Chondrocyte (in vitro differentiated cells): ENCODE results near the gene PPP1R14B. TPM values are rescaled to one million over a fixed set of nuclear protein-coding genes. Genes with fewer than 3 reads are reported as not detected.

Source experiments
- DNase-seq: peaks from one replicate; pipeline ENCODE4 v3.0.0; 2021; ENCODE audit warnings: mixed read lengths, low spot score
- H3K27ac Mint-ChIP-seq: one replicate; pipeline ENCODE4 v1.8.0; 2021; ENCODE audit warnings: mild to moderate bottlenecking, moderate library complexity, mixed read lengths; ENCODE audit not compliant: unreplicated experiment
- H3K27me3 Mint-ChIP-seq: 2 replicates; pipeline ENCODE4 v1.8.0; 2021; ENCODE audit warnings: low read depth, mixed read lengths
- H3K36me3 Mint-ChIP-seq: 2 replicates; pipeline ENCODE4 v1.8.0; 2021; ENCODE audit warnings: low read depth, mixed read lengths
- H3K4me1 Mint-ChIP-seq: 2 replicates; pipeline ENCODE4 v1.8.0; 2021; ENCODE audit warnings: low read depth, mild to moderate bottlenecking, mixed read lengths
- H3K4me3 Mint-ChIP-seq: one replicate; pipeline ENCODE4 v1.8.0; 2021; ENCODE audit warnings: mild to moderate bottlenecking, moderate library complexity, mixed read lengths; ENCODE audit not compliant: unreplicated experiment
- H3K9me3 Mint-ChIP-seq: 2 replicates; pipeline ENCODE4 v1.8.0; 2021; ENCODE audit warnings: low read depth, mixed read lengths
- CTCF ChIP-seq: fragments of 200-600 bp; sonication (generic); IDR thresholded peaks from 2 replicates; pipeline ENCODE4 v1.5.0; 2021; ENCODE audit warnings: antibody characterized with exemption, mild to moderate bottlenecking, moderate library complexity
- total RNA-seq: library from RNA; stranded (reverse); gene quantifications from 3 replicates; pipeline ENCODE4 v1.2.1, GENCODE V29; 2021

Gene PPP1R14B
- total RNA-seq, 1 donor from 2014 or later: 322 TPM

DNA sequence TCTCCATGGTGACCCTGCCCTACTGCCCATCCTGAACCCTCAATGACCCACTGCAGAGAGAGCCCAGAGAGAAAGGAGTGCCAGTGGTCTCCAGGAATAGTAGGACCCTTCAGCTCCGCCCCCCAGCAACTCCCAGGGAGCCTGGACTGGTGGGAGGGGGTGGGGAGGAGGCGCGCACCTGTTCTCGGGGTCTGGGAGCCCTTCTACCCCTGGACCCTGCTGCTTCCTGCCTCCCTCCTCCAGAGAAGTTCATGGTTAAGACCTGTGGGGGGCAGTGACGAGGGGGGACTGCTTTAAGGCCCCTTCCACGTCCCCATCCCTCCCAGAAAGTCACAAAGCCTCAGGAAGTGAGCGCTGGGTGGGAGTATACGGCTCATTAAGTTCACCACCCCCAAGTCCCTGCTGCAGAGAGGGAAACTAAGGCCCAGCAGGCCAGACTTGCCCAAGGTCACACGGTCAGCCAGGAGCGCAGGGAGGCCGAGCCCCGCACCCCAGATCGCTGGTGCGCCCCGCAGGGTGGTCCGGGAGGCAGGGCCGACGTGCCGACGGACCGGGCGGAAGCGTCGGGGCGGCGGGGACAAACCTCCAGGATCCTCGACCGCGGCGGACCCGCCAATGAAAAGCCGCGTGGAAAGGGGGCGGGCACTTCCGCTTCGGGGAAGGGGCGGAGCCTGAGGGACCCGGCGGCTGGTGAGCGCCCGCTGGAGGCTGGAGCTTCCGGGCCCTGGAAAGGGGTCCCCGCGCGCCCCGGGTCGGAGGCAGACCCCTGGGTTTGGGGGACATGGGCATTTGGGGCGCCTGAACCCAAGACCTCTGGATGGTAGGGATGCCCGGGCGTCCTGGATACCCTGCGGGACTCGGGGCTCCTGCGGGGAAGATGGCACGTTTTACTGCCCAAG is 20.9 kb downstream of the PPP1R14B start, which contains the start of the genes NUDT22 and TRPT1:
Gene NUDT22 (plus strand): TSS at position 667 of the 899 bp plus-strand sequence. CDS start 379 bp downstream, outside the sequence.
Gene TRPT1 (minus strand): TSS at position 579 of the 899 bp plus-strand sequence. CDS start 326 bp downstream, at position 253.
- Mint-ChIP-seq H3K4me3 (peak within 1 kb of the TSS; percentile 81), H3K9me3 (no peaks in the 10 kb centered on the region), H3K27ac (peak within 1 kb of the TSS; percentile 87), H3K27me3 (no peaks in the 10 kb centered on the region), H3K36me3 (no peaks in the 10 kb centered on the region), H3K4me1 (peaks cover 40% of the 10 kb centered on the region)
- peak; percentile 95 for DNase-seq
- TF ChIP-seq CTCF: peak; percentile 64

DNA sequence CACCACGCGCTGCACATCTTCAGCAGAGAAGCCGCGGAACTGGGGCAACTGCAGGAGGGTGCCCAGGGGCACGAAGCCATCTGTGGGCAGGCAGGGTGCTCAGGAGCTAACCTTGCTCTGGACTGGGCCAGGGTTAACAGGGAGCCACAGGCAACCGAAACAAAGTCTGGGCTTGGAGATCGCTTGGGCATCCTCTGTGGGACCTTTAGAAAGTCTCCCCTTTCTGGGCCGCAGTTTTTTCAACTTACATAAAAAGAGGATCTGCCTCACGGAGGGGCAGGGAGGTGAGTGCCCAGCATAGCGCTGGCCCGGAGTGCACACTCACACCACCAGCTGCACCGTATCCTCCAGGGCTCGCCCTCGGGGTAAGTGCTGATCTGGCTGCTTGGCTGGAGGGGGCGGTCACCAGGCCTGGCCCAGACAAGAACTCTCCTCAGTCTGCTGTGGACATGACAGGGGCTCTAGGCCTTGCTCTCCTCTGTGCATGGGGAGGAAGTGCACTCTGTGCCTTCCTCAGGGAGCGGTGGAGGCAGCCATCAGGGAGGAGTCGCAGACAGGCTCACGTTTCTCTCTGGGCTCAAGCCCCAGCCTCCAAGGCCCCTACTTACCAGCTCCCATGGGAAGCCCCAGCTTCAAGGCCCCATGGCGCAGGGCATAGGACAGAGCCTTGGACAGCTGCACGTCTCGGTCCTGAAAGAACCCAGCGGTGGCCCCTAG is 21.7 kb downstream of the PPP1R14B start:
- no peaks in the 10 kb centered on the region for H3K36me3 Mint-ChIP-seq
- no peak for DNase-seq
- no peak for TF ChIP-seq CTCF
- peak overlapping the region; percentile 81 for H3K4me3 Mint-ChIP-seq
- peak overlapping the region; percentile 63 for H3K27ac Mint-ChIP-seq
- H3K4me1 Mint-ChIP-seq: peaks cover 39% of the 10 kb centered on the region
- no peaks in the 10 kb centered on the region for H3K27me3 Mint-ChIP-seq
- H3K9me3 Mint-ChIP-seq: no peaks in the 10 kb centered on the region

GRCh38 chr11:64224151-64224890 is 22.4 kb downstream of the PPP1R14B start:
- DNase-seq: peak; percentile 94
- Mint-ChIP-seq H3K4me3 (peak overlapping the region; percentile 81), H3K27ac (no peak overlapping the region), H3K27me3 (no peaks in the 10 kb centered on the region), H3K4me1 (peaks cover 33% of the 10 kb centered on the region), H3K9me3 (no peaks in the 10 kb centered on the region), H3K36me3 (no peaks in the 10 kb centered on the region)
- no peak for TF ChIP-seq CTCF

- no peak for TF ChIP-seq CTCF
- H3K36me3 Mint-ChIP-seq: no peaks in the 10 kb centered on the region
Observed at GRCh38 chr11:64223001-64223651, 23.6 kb downstream of the PPP1R14B start.

More at GRCh38 chr11:64223001-64223651, 23.6 kb downstream of the PPP1R14B start:
- no peaks in the 10 kb centered on the region for H3K27me3 Mint-ChIP-seq
- H3K4me3 Mint-ChIP-seq: no peak overlapping the region
- H3K27ac Mint-ChIP-seq: no peak overlapping the region
- H3K4me1 Mint-ChIP-seq: peaks cover 32% of the 10 kb centered on the region
- no peaks in the 10 kb centered on the region for H3K9me3 Mint-ChIP-seq
- peak; percentile 91 for DNase-seq
